HepG2 (cell line): ENCODE data around the gene PCDH12. TPM values are rescaled to one million over a fixed set of nuclear protein-coding genes. Genes with fewer than 3 reads are reported as not detected.

Experiments
- ARID3A ChIP-seq: IDR thresholded peaks from 2 replicates; pipeline ENCODE4 v1.6.1; 2012; ENCODE audit warnings: low read depth, low read length, improper control_type of control experiment
- HMGA1 ChIP-seq: sonication (generic); formaldehyde crosslinking; conservative IDR thresholded peaks from 2 replicates; pipeline ENCODE4 v1.4.0; 2020; ENCODE audit warnings: missing genetic modification reagents
- HNRNPK ChIP-seq: fragments of 200-400 bp; formaldehyde crosslinking; IDR thresholded peaks from 2 replicates; pipeline ENCODE4 v1.6.1; 2018; ENCODE audit warnings: low read length, low read depth, moderate library complexity, mild to moderate bottlenecking; ENCODE audit not compliant: poor library complexity, severe bottlenecking
- NFAT5 ChIP-seq: sonication (generic); formaldehyde crosslinking; IDR thresholded peaks from 2 replicates; pipeline ENCODE4 v1.4.0; 2020; ENCODE audit warnings: missing genetic modification reagents
- NR2F2 ChIP-seq: IDR thresholded peaks from 2 replicates; pipeline ENCODE4 v1.6.1; 2012; ENCODE audit warnings: low read depth, inconsistent platforms, borderline replicate concordance
- POLR2A ChIP-seq, 2 experiments: IDR thresholded peaks; 2 replicates each; pipeline ENCODE4 v1.6.1; 2011; ENCODE audit warnings: low read depth in 2 of 2, low read length in 2 of 2, mild to moderate bottlenecking in 1 of 2, moderate library complexity in 1 of 2; ENCODE audit not compliant: insufficient read depth in 1 of 2
- RCOR2 ChIP-seq: IDR thresholded peaks from 2 replicates; pipeline ENCODE4 v1.6.1; 2016; ENCODE audit warnings: missing biosample characterization, missing genetic modification reagents
- SP1 ChIP-seq, 2 experiments: fragments of 450-650 bp in 1 of 2; sonication (generic) in 1 of 2; formaldehyde crosslinking in 1 of 2; IDR thresholded peaks; 2 replicates each; pipeline versions ENCODE4 v1.4.0 to v1.6.1; 2016 to 2020; ENCODE audit warnings: missing genetic modification reagents in 1 of 2
- TOE1 ChIP-seq: sonication (generic); formaldehyde crosslinking; IDR thresholded peaks from 2 replicates; pipeline ENCODE4 v1.4.0; 2020; ENCODE audit warnings: mild to moderate bottlenecking, missing genetic modification reagents
- ZBTB38 ChIP-seq: sonication (generic); formaldehyde crosslinking; IDR thresholded peaks from 2 replicates; pipeline ENCODE4 v1.5.1; 2020; ENCODE audit warnings: mild to moderate bottlenecking, missing genetic modification reagents
- ZNF441 ChIP-seq: sonication (generic); formaldehyde crosslinking; IDR thresholded peaks from 2 replicates; pipeline ENCODE4 v1.7.0; 2021; ENCODE audit warnings: missing genetic modification reagents, borderline replicate concordance
- ZNF652 ChIP-seq: IDR thresholded peaks from 2 replicates; pipeline ENCODE4 v1.6.1; 2016; ENCODE audit warnings: low read depth, borderline replicate concordance
- ZNF780A ChIP-seq: sonication (generic); formaldehyde crosslinking; IDR thresholded peaks from 2 replicates; pipeline ENCODE4 v1.8.0; 2022; ENCODE audit warnings: mild to moderate bottlenecking, missing genetic modification reagents, moderate library complexity
- polyA plus RNA-seq, 8 experiments: library from polyadenylated mRNA; depleted of rRNA in 3 of 8; stranded (reverse) in 7 of 8; unstranded in 1 of 8; fragments of >200 nt; fragmentation: Illumina TruSeq in 4 of 8; extraction: Trizol in 4 of 8; gene quantifications; 2 replicates each; pipeline versions ENCODE4 v1.2.1 to v1.2.3, GENCODE V29; 2011 to 2016; ENCODE audit warnings: low read depth in 4 of 8, missing spikeins in 1 of 8, mixed read lengths in 1 of 8; ENCODE audit not compliant: insufficient read depth in 1 of 8
- total RNA-seq, 5 experiments: library from RNA; depleted of rRNA; stranded (reverse); fragments of >200 nt; fragmentation: Illumina TruSeq; extraction: Trizol; gene quantifications; 2 replicates each; pipeline ENCODE4 v1.2.3, GENCODE V29; 2016; ENCODE audit warnings: low read depth in 1 of 5
- TF ChIP-seq, protein P1 (sequence below): sonication (generic); formaldehyde crosslinking; IDR thresholded peaks from 2 replicates; pipeline ENCODE4 v1.4.0; 2020; ENCODE audit warnings: mild to moderate bottlenecking, missing genetic modification reagents

The PCDH12 gene
- total and polyA plus RNA-seq, 2 of the 13 experiments (the other 11 are each of a cell fraction or from before 2014, with no cell fraction given) = not detected

DNA sequence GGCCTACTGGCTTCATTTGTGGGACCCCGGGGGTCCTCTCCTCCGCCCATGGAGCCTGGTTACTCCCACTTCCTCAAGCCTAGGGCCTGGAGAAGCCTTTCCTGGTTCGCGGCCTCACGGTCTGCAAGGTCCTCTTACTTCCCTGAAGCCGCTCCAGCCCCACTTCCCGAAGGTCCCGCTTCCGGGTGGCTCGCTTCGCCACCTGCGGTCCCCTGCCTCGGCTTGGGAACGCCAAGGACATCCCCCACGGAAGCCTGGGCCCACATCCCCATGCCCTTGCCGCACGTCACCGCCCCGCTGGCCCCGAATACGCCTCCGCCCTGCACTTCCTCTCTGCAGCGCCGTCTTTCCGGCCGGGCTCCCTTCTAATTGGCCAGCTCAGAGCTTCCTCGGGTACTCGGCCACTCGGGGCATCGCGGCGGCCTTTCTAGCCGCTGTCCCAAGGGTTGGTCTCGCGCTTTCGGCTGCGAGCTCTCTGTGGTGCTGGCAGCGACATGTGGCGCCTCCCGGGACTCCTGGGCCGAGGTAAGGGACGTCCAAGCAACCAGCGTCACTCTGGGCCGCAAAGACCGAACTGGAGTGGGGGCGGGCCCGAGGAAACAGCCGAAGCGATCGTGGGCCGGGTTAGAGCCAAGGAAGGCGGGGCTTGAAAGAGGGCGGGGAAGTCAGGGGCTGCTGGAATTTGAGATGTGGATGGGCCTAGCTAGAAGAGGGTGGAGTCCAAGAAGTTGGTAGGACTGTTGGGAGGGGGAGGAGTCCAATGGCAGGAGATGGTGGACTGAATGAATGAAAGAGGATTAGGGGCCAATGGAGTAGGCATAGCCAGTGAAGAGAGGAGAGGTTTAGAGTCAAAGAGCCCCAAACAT lies 34.3 kb downstream of the PCDH12 start, which contains the start of gene DELE1 (continued):
- TF ChIP-seq, protein P1, sequence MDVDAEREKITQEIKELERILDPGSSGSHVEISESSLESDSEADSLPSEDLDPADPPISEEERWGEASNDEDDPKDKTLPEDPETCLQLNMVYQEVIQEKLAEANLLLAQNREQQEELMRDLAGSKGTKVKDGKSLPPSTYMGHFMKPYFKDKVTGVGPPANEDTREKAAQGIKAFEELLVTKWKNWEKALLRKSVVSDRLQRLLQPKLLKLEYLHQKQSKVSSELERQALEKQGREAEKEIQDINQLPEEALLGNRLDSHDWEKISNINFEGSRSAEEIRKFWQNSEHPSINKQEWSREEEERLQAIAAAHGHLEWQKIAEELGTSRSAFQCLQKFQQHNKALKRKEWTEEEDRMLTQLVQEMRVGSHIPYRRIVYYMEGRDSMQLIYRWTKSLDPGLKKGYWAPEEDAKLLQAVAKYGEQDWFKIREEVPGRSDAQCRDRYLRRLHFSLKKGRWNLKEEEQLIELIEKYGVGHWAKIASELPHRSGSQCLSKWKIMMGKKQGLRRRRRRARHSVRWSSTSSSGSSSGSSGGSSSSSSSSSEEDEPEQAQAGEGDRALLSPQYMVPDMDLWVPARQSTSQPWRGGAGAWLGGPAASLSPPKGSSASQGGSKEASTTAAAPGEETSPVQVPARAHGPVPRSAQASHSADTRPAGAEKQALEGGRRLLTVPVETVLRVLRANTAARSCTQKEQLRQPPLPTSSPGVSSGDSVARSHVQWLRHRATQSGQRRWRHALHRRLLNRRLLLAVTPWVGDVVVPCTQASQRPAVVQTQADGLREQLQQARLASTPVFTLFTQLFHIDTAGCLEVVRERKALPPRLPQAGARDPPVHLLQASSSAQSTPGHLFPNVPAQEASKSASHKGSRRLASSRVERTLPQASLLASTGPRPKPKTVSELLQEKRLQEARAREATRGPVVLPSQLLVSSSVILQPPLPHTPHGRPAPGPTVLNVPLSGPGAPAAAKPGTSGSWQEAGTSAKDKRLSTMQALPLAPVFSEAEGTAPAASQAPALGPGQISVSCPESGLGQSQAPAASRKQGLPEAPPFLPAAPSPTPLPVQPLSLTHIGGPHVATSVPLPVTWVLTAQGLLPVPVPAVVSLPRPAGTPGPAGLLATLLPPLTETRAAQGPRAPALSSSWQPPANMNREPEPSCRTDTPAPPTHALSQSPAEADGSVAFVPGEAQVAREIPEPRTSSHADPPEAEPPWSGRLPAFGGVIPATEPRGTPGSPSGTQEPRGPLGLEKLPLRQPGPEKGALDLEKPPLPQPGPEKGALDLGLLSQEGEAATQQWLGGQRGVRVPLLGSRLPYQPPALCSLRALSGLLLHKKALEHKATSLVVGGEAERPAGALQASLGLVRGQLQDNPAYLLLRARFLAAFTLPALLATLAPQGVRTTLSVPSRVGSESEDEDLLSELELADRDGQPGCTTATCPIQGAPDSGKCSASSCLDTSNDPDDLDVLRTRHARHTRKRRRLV = peak; percentile 89
- TF ChIP-seq POLR2A (IDR thresholded peaks at IDR 0.05; ENCODE audit: insufficient read depth in 1 of 2, low read depth in 2 of 2, low read length in 2 of 2) = peak; percentile 75 to 90
- TF ChIP-seq ARID3A = peak; percentile 32; the same call in 1 of the 2 replicates
- TF ChIP-seq SP1 (IDR thresholded peaks at IDR 0.05) = no peak
- TF ChIP-seq SP1 (CRISPR knock-in tag; IDR thresholded peaks at IDR 0.05) = peak; percentile 55
- no peak; the same call in 1 of the 2 replicates for TF ChIP-seq RCOR2
- no peak for TF ChIP-seq ZNF780A (CRISPR knock-in tag)
- no peak for TF ChIP-seq NR2F2
- TF ChIP-seq ZBTB38 (CRISPR knock-in tag) = 0 out of 2 replicates have a peak, but pooled peaks have one; percentile 17
- no peak for TF ChIP-seq TOE1 (CRISPR knock-in tag)
- no peak for TF ChIP-seq HNRNPK
- peak; percentile 92 for TF ChIP-seq ZNF441 (CRISPR knock-in tag)
- no peak for TF ChIP-seq HMGA1
- TF ChIP-seq ZNF652 (CRISPR knock-in tag) = no peak
- no peak for TF ChIP-seq NFAT5
